ENCODE measurements around the gene KPNA2. TPM values are rescaled to one million over a fixed set of nuclear protein-coding genes. Genes with fewer than 3 reads are reported as not detected.
"Not testable (repeated sequence)": the region's sequence is repeated elsewhere in the genome, so short reads cannot be mapped to it uniquely, and the experiment has no call there.

The KPNA2 gene
- polyA plus RNA-seq, 1 donor (not counting 4 experiments of a cell fraction or from before 2014, with no cell fraction given): 186 TPM

DNA sequence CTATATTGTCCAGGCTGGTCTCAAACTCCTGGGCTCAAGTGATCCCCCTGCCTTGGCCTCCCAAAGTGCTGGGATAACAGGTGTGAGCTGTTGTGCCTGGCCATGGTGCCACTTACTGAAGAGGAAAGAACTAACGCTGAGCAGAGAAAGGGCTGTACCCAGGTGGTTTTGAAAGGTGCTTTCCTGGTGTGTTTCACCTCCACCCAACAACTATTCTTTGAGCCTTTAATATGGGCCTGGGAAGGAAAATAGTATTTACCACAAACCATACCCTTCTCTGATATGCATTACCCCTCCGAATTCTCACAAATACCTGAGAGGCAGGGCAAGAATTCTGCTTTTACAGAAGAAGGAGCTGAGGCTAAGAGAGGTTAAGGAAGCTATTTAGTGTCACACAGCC lies 24.8 kb downstream of the KPNA2 start:
- Histone ChIP-seq H3K36me3 (ENCODE audit: control insufficient read depth in 2 of 2, extremely low read depth in 1 of 2, insufficient read depth in 2 of 2, low read length in 2 of 2) (no peaks in the 10 kb centered on the region), H2AFZ (ENCODE audit: control insufficient read depth, low read length) (no peak overlapping the region), H3K27ac (ENCODE audit: control insufficient read depth, insufficient read depth, low read length) (no peak overlapping the region), H3K4me3 (ENCODE audit: control insufficient read depth in 2 of 3, extremely low read depth in 1 of 3, insufficient read depth in 2 of 3, low read depth in 1 of 3, low read length in 3 of 3) (no peak overlapping the region), H3K27me3 (ENCODE audit: control insufficient read depth, extremely low read depth, insufficient read depth, low read length) (no peaks in the 10 kb centered on the region), H3K9me1 (ENCODE audit: control insufficient read depth, extremely low read depth, insufficient read depth, low read length) (no peaks in the 10 kb centered on the region), H3K9me3 (ENCODE audit: control insufficient read depth, low read depth, low read length) (no peaks in the 10 kb centered on the region), H3K79me2 (ENCODE audit: control insufficient read depth, insufficient read depth, low read length) (no peaks in the 10 kb centered on the region), H4K20me1 (ENCODE audit: control insufficient read depth, extremely low read depth, insufficient read depth, low read length) (no peaks in the 10 kb centered on the region), H3K9ac (ENCODE audit: control insufficient read depth, extremely low read depth, insufficient read depth, low read length) (no peak overlapping the region), H3K4me2 (ENCODE audit: control insufficient read depth, extremely low read depth, insufficient read depth, low read depth, low read length) (no peak overlapping the region), H3K4me1 (ENCODE audit: control insufficient read depth, extremely low read depth, insufficient read depth, low read length) (no peaks in the 10 kb centered on the region)
- TF ChIP-seq EZH2 (IDR thresholded peaks at IDR 0.05; ENCODE audit: low read length): no peak
- TF ChIP-seq CTCF (optimal IDR thresholded peaks at IDR 0.05 in 1 of 3, IDR thresholded peaks at IDR 0.05 in 1 of 3, conservative IDR thresholded peaks at IDR 0.05 in 1 of 3; ENCODE audit: extremely low read depth in 1 of 3, insufficient read depth in 2 of 3, low read length in 3 of 3): no peak
- FAIRE-seq (no peak), DNase-seq (ENCODE audit: low read depth, low spot score) (no peak)
- dilution Hi-C loops (cut with MboI; ENCODE audit: extremely low pct_ligation_motif_present, low sequenced_read_pairs): no loop called here

DNA sequence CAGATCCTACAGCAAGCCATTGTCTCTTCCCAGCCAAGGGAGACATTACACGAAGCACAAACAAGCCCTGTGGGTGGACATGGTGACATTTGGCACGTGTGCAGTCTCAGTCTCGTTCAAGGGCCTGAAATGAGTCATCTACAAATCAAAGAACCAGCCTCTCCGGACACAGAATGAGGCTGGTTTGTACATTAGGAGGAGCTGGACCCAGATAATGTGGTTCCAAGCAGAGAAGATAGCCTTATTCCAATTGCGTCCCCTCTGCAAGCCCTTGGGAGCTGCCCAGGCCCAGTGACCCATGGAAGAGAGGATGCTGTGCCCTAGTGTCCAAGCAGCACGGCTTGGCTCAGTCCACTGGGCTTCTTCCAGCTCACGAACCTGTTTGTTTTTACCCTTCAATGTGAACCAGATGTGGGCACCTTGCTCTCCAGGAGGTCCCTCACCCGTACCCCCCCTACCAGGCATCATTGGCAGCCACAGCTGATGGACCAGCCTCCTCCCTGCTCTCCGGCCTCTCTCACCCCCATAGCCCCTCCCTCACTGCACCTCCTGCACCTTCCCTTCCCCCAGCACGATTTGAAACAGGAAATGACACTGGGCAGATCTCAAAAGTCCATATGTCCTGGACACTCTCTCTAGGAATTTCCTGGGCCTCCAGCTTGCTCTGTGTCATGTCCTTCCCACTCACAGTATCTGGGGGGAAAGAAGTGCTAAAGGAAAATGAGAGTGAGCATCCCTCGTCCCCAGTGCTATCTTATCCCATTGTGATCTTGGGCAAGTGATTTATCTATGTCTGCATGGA lies 26.2 kb downstream of the KPNA2 start:
- no peaks in the 10 kb centered on the region for H4K20me1 ChIP-seq (ENCODE audit: control insufficient read depth, extremely low read depth, insufficient read depth, low read length)
- H3K9ac ChIP-seq (ENCODE audit: control insufficient read depth, extremely low read depth, insufficient read depth, low read length): no peak overlapping the region
- no peaks in the 10 kb centered on the region for H3K36me3 ChIP-seq (ENCODE audit: control insufficient read depth in 2 of 2, extremely low read depth in 1 of 2, insufficient read depth in 2 of 2, low read length in 2 of 2)
- H2AFZ ChIP-seq (ENCODE audit: control insufficient read depth, low read length): no peak overlapping the region
- no peak for TF ChIP-seq EZH2 (IDR thresholded peaks at IDR 0.05; ENCODE audit: low read length)
- TF ChIP-seq CTCF (optimal IDR thresholded peaks at IDR 0.05 in 1 of 3, IDR thresholded peaks at IDR 0.05 in 1 of 3, conservative IDR thresholded peaks at IDR 0.05 in 1 of 3; ENCODE audit: extremely low read depth in 1 of 3, insufficient read depth in 2 of 3, low read length in 3 of 3): no peak
- no peak for FAIRE-seq
- H3K4me2 ChIP-seq (ENCODE audit: control insufficient read depth, extremely low read depth, insufficient read depth, low read depth, low read length): no peak overlapping the region
- dilution Hi-C loops (cut with MboI; ENCODE audit: extremely low pct_ligation_motif_present, low sequenced_read_pairs): no loop called here
- H3K9me3 ChIP-seq (ENCODE audit: control insufficient read depth, low read depth, low read length): no peaks in the 10 kb centered on the region
- no peaks in the 10 kb centered on the region for H3K79me2 ChIP-seq (ENCODE audit: control insufficient read depth, insufficient read depth, low read length)
- no peaks in the 10 kb centered on the region for H3K4me1 ChIP-seq (ENCODE audit: control insufficient read depth, extremely low read depth, insufficient read depth, low read length)
- H3K4me3 ChIP-seq (ENCODE audit: control insufficient read depth in 2 of 3, extremely low read depth in 1 of 3, insufficient read depth in 2 of 3, low read depth in 1 of 3, low read length in 3 of 3): no peak overlapping the region
- no peak overlapping the region for H3K27ac ChIP-seq (ENCODE audit: control insufficient read depth, insufficient read depth, low read length)
- H3K27me3 ChIP-seq (ENCODE audit: control insufficient read depth, extremely low read depth, insufficient read depth, low read length): no peaks in the 10 kb centered on the region
- no peaks in the 10 kb centered on the region for H3K9me1 ChIP-seq (ENCODE audit: control insufficient read depth, extremely low read depth, insufficient read depth, low read length)
- DNase-seq (ENCODE audit: low read depth, low spot score): no peak

DNA sequence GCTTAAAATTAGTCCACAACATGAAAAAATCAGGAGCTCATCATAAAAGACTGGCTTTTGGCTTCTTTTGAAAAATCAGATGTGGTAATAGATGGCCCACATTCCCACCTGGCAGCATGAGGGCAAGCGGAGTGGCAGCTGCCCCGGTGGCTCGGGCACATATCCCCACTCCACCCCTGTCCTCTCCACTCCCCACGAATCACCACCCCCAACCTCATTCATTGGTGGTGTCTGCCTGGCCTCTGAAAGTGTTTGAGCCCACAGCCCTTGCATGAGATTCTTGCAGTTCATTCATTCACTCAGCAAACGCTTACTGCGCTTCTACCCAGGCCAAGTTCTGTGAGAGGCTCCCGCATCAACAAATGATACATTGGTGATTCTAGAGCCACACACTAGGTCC lies 29.8 kb downstream of the KPNA2 start:
- H3K9ac ChIP-seq (ENCODE audit: control insufficient read depth, extremely low read depth, insufficient read depth, low read length); DNase-seq (ENCODE audit: low read depth, low spot score); FAIRE-seq; H4K20me1 ChIP-seq (ENCODE audit: control insufficient read depth, extremely low read depth, insufficient read depth, low read length); H2AFZ ChIP-seq (ENCODE audit: control insufficient read depth, low read length); H3K27me3 ChIP-seq (ENCODE audit: control insufficient read depth, extremely low read depth, insufficient read depth, low read length); H3K79me2 ChIP-seq (ENCODE audit: control insufficient read depth, insufficient read depth, low read length); H3K27ac ChIP-seq (ENCODE audit: control insufficient read depth, insufficient read depth, low read length); H3K9me1 ChIP-seq (ENCODE audit: control insufficient read depth, extremely low read depth, insufficient read depth, low read length); H3K36me3 ChIP-seq (ENCODE audit: control insufficient read depth in 2 of 2, extremely low read depth in 1 of 2, insufficient read depth in 2 of 2, low read length in 2 of 2); dilution Hi-C loops (cut with MboI; ENCODE audit: extremely low pct_ligation_motif_present, low sequenced_read_pairs); H3K4me1 ChIP-seq (ENCODE audit: control insufficient read depth, extremely low read depth, insufficient read depth, low read length); H3K4me3 ChIP-seq (ENCODE audit: control insufficient read depth in 2 of 3, extremely low read depth in 1 of 3, insufficient read depth in 2 of 3, low read depth in 1 of 3, low read length in 3 of 3); H3K9me3 ChIP-seq (ENCODE audit: control insufficient read depth, low read depth, low read length); H3K4me2 ChIP-seq (ENCODE audit: control insufficient read depth, extremely low read depth, insufficient read depth, low read depth, low read length): not testable (repeated sequence)

GRCh38 chr17:68068512-68068911 lies 33.0 kb downstream of the KPNA2 start:
- DNase-seq (ENCODE audit: low read depth, low spot score); H3K79me2 ChIP-seq (ENCODE audit: control insufficient read depth, insufficient read depth, low read length); dilution Hi-C loops (cut with MboI; ENCODE audit: extremely low pct_ligation_motif_present, low sequenced_read_pairs); H3K4me3 ChIP-seq (ENCODE audit: control insufficient read depth in 2 of 3, extremely low read depth in 1 of 3, insufficient read depth in 2 of 3, low read depth in 1 of 3, low read length in 3 of 3); FAIRE-seq; H3K4me1 ChIP-seq (ENCODE audit: control insufficient read depth, extremely low read depth, insufficient read depth, low read length); H3K27ac ChIP-seq (ENCODE audit: control insufficient read depth, insufficient read depth, low read length); H3K36me3 ChIP-seq (ENCODE audit: control insufficient read depth in 2 of 2, extremely low read depth in 1 of 2, insufficient read depth in 2 of 2, low read length in 2 of 2); H3K27me3 ChIP-seq (ENCODE audit: control insufficient read depth, extremely low read depth, insufficient read depth, low read length); H3K9ac ChIP-seq (ENCODE audit: control insufficient read depth, extremely low read depth, insufficient read depth, low read length); H3K9me1 ChIP-seq (ENCODE audit: control insufficient read depth, extremely low read depth, insufficient read depth, low read length); H2AFZ ChIP-seq (ENCODE audit: control insufficient read depth, low read length); H4K20me1 ChIP-seq (ENCODE audit: control insufficient read depth, extremely low read depth, insufficient read depth, low read length); H3K4me2 ChIP-seq (ENCODE audit: control insufficient read depth, extremely low read depth, insufficient read depth, low read depth, low read length); H3K9me3 ChIP-seq (ENCODE audit: control insufficient read depth, low read depth, low read length): not testable (repeated sequence)

Measured in keratinocyte (primary cell).